ENCODE measurements around the gene HDAC4. TPM values are rescaled to one million over a fixed set of nuclear protein-coding genes. Genes with fewer than 3 reads are reported as not detected.

The HDAC4 gene
- total and polyA plus RNA-seq, 2 of the 4 experiments (the other 2 are of a cell fraction): 4.1 to 7.2 TPM

GRCh38 chr2:239121600-239122012 lies 279.2 kb downstream of the HDAC4 start:
- DNase-seq (no peak), ATAC-seq (ENCODE audit: low read depth) (no peak)
- Histone ChIP-seq H3K36me3 (ENCODE audit: control insufficient read depth, insufficient read depth, low read length) (peaks cover 28% of the 10 kb centered on the region), H2AK9ac (replicated peaks; ENCODE audit: low read depth, low read length, poor library complexity) (no peak overlapping the region), H3K27ac (ENCODE audit: insufficient read depth, low read length) (no peak overlapping the region), H4K20me1 (ENCODE audit: insufficient read depth, low read length) (no peaks in the 10 kb centered on the region), H2BK20ac (ENCODE audit: low read depth, low read length) (no peak overlapping the region), H3K18ac (ENCODE audit: low read depth, low read length) (no peak overlapping the region), H3K4ac (ENCODE audit: low read depth, low read length) (no peak overlapping the region), H3K14ac (replicated peaks; ENCODE audit: low read depth, low read length) (no peak overlapping the region), H2BK120ac (ENCODE audit: low read depth, low read length) (no peak overlapping the region), H3K9ac (ENCODE audit: low read depth, low read length) (no peak overlapping the region), H4K8ac (ENCODE audit: low read depth in 2 of 2, low read length in 2 of 2) (no peak overlapping the region), H3K79me1 (ENCODE audit: low read depth in 1 of 2, low read length in 2 of 2) (no peaks in the 10 kb centered on the region; a peak in 1 of 4 replicates), H2AFZ (replicated peaks; ENCODE audit: low read length, poor library complexity) (no peak overlapping the region), H3K9me3 (ENCODE audit: control insufficient read depth, insufficient read depth, low read length) (0 out of 2 replicates have a peak, but pooled peaks cover 4% of the 10 kb centered on the region), H4K91ac (ENCODE audit: insufficient read depth, low read depth, low read length) (no peak overlapping the region), H3K23ac (ENCODE audit: low read depth, low read length) (no peak overlapping the region), H3K9me1 (ENCODE audit: insufficient read depth, low read length) (peaks cover 6% of the 10 kb centered on the region; the same call in 1 of the 2 replicates), H2AK5ac (ENCODE audit: low read depth, low read length) (no peak overlapping the region), H3K4me3 (ENCODE audit: insufficient read depth, low read depth, low read length) (no peak overlapping the region), H3K56ac (ENCODE audit: extremely low read depth, insufficient read depth, low read length) (no peak overlapping the region), H3K4me2 (ENCODE audit: low read depth, low read length) (no peak overlapping the region), H2BK15ac (ENCODE audit: low read depth, low read length) (no peak overlapping the region), H3K27me3 (ENCODE audit: control insufficient read depth, insufficient read depth, low read length) (no peaks in the 10 kb centered on the region), H4K5ac (ENCODE audit: low read depth, low read length) (no peak overlapping the region), H2BK5ac (ENCODE audit: low read depth, low read length, poor library complexity, severe bottlenecking) (no peak overlapping the region), H3K4me1 (ENCODE audit: control insufficient read depth, insufficient read depth, low read length) (no peaks in the 10 kb centered on the region)
- intact Hi-C loops (cut with micrococcal nuclease) (no loop called here), in situ Hi-C loops (cut with MboI; ENCODE audit: low sequenced_read_pairs) (no loop called here), dilution Hi-C loops (cut with HindIII; ENCODE audit: low sequenced_read_pairs, unreplicated experiment) (no loop called here)
- TF ChIP-seq MAZ (IDR thresholded peaks at IDR 0.05; ENCODE audit: borderline replicate concordance, low read depth, low read length): no peak
- no peak for TF ChIP-seq FOS (IDR thresholded peaks at IDR 0.05; ENCODE audit: low read depth, low read length)
- TF ChIP-seq BHLHE40 (IDR thresholded peaks at IDR 0.05; ENCODE audit: low read depth, low read length): no peak
- no peak for TF ChIP-seq RCOR1 (IDR thresholded peaks at IDR 0.05; ENCODE audit: insufficient replicate concordance, low read length)
- TF ChIP-seq CHD1 (IDR thresholded peaks at IDR 0.05; ENCODE audit: low read depth, low read length): no peak
- no peak for TF ChIP-seq MAFK (IDR thresholded peaks at IDR 0.05; ENCODE audit: low read depth, low read length)
- no peak for TF ChIP-seq RFX5 (IDR thresholded peaks at IDR 0.05; ENCODE audit: low read depth, low read length)
- no peak for TF ChIP-seq USF2 (IDR thresholded peaks at IDR 0.05; ENCODE audit: low read depth, low read length)
- TF ChIP-seq, protein P1, sequence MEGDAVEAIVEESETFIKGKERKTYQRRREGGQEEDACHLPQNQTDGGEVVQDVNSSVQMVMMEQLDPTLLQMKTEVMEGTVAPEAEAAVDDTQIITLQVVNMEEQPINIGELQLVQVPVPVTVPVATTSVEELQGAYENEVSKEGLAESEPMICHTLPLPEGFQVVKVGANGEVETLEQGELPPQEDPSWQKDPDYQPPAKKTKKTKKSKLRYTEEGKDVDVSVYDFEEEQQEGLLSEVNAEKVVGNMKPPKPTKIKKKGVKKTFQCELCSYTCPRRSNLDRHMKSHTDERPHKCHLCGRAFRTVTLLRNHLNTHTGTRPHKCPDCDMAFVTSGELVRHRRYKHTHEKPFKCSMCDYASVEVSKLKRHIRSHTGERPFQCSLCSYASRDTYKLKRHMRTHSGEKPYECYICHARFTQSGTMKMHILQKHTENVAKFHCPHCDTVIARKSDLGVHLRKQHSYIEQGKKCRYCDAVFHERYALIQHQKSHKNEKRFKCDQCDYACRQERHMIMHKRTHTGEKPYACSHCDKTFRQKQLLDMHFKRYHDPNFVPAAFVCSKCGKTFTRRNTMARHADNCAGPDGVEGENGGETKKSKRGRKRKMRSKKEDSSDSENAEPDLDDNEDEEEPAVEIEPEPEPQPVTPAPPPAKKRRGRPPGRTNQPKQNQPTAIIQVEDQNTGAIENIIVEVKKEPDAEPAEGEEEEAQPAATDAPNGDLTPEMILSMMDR (conservative IDR thresholded peaks at IDR 0.05; ENCODE audit: low read depth, low read length): no peak
- TF ChIP-seq RAD21 (IDR thresholded peaks at IDR 0.05; ENCODE audit: low read length): no peak
- no peak for TF ChIP-seq CEBPB (IDR thresholded peaks at IDR 0.05; ENCODE audit: low read depth, low read length)
- TF ChIP-seq SMC3 (IDR thresholded peaks at IDR 0.05; ENCODE audit: low read depth, low read length): no peak
- TF ChIP-seq, protein P2, sequence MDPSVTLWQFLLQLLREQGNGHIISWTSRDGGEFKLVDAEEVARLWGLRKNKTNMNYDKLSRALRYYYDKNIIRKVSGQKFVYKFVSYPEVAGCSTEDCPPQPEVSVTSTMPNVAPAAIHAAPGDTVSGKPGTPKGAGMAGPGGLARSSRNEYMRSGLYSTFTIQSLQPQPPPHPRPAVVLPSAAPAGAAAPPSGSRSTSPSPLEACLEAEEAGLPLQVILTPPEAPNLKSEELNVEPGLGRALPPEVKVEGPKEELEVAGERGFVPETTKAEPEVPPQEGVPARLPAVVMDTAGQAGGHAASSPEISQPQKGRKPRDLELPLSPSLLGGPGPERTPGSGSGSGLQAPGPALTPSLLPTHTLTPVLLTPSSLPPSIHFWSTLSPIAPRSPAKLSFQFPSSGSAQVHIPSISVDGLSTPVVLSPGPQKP (IDR thresholded peaks at IDR 0.05; ENCODE audit: borderline replicate concordance, low read depth, low read length): no peak
- TF ChIP-seq POLR2A (IDR thresholded peaks at IDR 0.05; ENCODE audit: low read depth, low read length): no peak
- no peak for TF ChIP-seq MXI1 (IDR thresholded peaks at IDR 0.05; ENCODE audit: borderline replicate concordance, low read depth, low read length)
- TF ChIP-seq NFE2L2 (IDR thresholded peaks at IDR 0.05; ENCODE audit: low read depth, low read length): no peak
- WGBS, 2 experiments (ENCODE audit: extremely low coverage in 2 of 2, insufficient read length in 1 of 2): no CpG with 5 or more reads among the region's 16 CpGs
- POLR2A ChIA-PET (ENCODE audit: unreplicated experiment): no interaction called here
- CTCF ChIA-PET: no interaction called here
- no TSS peak for BruUV-seq (replicated peaks)

Measured in IMR-90 (cell line).